NCI-H2107 (cell line): ENCODE data around the gene CLBA1.
A peak's percentile ranks its signal among the peaks of the same experiment; 100 is the strongest.

Source experiments
- DNase-seq: peaks from one replicate; lab custom pipeline; 2025; lab: John Stamatoyannopoulos, UW

CLBA1 gene

DNA sequence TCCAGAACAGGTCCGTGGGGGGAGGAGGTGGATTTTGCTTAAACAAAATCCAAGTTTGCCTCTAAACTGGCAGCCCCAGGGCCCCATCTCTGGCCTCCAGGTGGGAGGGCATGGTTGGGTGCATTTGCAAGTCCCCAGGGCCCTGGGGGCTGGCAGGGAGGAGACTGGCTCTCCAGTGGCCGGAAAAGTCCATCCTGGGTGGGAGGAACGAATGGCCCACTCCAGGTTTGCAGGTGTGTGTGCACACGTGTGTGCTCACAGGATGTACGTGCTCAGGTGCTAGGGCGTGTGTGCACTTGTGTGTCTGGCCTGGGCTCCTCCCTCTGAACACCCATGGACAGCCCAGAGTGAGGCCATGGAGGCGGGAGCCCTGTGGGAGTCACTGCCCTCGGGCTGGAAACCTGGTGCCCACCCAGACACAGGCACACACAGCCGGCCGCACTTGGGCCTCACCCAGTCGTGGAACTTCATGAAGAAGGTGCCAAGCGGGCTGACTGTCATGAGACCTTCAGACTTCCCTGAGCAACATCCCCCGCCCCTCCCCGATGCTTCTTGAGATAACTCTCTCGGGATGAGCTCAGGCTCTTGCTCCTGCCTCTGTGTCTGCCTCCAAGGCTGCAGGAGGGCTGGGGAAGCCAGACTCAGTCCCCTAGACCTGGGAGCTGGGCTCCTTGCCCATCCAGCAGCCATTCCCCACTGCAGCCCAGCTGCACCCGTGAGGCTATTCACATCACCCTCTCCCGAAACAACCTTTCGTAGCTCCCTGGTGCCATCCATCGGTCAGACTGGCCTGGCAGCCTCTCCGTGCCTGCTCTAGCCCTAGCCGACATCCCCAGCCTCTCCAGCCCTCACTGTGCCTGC is 16.8 kb upstream of the CLBA1 start:
- no peak for DNase-seq

DNA sequence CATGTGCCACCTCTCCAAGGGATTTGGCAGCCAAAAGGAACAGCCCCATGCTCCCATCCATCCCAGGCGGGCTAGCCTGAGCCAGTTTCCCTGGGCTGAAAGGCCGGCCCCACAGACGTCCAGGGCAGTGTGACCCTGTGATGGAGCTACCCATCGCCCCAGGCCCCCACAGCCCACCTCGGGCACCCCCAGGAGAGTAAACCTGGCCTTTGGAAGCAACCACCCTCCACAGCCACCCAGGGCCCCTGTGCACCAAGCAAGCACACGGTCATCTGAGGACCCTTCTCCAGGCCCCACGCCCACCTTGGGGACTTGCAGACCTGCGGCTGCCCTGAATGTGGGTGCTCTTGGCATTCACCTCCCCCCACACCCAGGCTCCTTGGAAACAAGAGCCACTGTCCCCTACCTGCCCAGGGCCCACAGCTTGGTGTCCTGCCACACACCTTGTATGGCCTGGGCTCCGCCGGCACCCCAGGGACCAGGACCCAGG is 15.8 kb upstream of the CLBA1 start:
- no peak for DNase-seq

DNA sequence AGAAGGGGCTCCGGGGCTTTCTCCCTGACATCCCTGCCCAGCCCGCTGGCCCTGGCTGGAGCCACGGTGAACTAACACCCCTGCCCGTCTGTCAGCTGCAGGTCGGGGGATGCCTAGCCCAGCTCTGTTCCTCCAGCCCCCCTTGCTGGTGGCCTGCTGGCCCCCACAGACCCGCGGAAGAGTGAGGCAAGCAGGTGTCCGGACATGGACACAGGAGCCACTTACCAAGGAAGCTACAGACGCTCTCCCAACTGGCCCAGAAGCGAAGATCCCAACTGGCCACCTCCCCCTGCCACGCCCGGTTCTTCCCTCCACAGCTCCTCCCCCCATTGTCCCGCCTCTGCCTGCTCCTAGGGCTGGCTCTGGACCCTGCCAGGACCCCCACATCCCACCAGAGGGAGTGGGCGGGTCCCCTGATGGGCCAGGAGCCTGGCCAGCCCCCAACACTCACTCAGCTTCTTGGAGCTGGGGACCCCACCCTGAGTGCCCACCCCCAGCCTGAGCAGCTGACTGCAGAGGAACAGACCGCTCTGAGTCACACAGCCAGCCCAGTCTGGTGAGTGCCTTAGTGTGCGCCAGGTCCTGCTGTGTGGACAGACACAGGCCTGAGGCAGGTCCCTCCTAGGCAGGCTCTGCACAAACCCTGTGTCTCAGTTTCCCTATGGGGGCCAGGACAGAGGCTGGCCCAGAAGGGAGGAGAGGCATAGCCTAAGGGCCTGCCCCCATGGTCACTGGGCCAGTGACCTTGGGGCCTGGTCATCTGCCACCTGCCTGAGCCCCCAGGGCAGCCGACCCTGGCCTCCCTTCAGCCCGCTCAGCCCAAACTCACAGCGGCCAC is 15.1 kb upstream of the CLBA1 start:
- DNase-seq: no peak

DNA sequence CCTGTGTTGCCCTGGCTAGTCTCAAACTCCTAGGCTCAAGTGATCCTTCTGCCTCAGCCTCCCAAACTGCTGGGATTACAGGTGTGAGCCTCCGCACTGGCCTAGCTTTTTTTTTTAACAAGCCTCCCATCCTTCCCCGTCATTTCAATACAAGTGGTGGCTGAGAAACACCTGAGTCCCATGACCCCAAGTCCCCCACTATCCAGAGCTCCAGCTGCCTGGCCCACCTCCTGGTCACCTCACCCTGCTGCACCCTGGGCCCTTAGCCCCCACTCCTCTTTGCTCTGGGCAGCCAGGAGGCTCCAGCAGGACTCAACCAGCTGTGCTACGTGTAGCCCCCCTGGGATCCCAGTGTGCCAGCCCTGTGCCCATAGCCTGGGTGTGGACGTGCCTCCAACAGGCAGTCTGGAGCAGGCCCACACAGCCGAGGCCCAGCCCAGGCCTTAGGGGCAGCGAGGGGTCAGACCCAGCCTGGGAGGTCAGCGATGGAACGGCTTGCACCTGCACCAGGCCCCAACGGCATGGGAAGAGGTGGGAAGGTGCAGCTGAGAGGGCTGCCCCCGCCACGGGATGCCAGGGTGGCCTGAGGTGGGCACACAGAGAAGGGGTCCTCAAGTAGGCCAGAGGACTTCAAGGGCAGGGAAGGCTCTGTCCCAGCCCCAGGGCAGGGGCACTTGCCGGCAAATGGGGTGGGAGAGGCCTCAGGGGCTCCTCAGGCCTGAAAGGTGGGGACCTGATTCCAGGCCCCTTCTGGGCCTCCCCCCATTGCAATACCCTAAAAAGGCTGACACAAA is 13.9 kb upstream of the CLBA1 start:
- DNase-seq: no peak

DNA sequence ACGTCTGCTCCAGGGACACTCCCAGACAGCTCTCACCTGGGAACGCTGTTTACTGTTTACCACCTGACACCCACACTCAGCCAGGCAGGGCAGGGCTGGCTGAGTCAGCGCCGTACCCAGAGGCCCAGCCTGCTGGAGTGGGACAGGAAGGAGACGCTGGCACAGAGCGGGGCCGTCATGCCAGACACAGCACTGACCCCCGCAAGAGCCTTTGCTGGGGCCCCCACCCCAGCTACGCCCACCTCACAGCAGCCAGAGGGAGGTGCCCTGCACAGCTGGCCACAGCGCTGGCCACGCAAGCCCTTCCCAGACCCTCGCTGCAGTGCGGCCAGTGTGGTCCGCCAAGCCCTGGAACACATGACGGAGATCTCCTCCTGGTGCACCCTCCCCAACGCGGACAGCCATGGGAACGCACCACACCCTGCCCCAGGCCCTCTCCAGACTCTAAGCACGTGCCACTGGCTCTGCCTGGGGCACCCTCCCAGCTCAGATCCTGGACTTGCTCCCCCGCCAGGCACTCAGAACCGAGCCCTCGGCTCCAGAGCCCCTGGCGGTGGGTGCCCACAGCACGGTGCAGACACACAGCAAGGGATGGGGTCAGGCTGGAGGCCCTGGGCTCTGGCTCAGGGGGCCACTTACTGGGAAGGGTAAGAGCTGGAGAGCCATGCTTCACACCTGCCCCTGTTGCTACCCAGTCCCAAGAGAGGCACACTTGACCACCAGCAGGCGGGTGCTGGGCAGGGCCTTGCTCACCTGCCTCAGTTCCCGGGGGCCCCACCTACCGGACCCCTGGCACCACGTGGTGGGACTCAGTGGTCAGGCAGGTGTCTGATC is 13.1 kb upstream of the CLBA1 start:
- peak; percentile 68 for DNase-seq

DNA sequence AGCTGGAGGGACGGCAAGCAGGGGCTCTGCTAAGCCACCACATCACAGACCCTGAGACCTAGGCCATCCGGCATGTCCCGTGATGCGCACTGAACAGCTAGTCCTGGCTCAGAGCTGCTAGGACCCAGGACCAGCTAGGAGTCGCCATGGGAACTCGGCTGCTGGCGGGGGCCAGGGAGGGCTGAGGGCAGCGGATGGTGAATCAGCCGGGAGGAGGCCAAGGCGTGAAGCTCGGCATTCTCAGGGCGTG is 12.5 kb upstream of the CLBA1 start:
- peak; percentile 38 for DNase-seq

DNA sequence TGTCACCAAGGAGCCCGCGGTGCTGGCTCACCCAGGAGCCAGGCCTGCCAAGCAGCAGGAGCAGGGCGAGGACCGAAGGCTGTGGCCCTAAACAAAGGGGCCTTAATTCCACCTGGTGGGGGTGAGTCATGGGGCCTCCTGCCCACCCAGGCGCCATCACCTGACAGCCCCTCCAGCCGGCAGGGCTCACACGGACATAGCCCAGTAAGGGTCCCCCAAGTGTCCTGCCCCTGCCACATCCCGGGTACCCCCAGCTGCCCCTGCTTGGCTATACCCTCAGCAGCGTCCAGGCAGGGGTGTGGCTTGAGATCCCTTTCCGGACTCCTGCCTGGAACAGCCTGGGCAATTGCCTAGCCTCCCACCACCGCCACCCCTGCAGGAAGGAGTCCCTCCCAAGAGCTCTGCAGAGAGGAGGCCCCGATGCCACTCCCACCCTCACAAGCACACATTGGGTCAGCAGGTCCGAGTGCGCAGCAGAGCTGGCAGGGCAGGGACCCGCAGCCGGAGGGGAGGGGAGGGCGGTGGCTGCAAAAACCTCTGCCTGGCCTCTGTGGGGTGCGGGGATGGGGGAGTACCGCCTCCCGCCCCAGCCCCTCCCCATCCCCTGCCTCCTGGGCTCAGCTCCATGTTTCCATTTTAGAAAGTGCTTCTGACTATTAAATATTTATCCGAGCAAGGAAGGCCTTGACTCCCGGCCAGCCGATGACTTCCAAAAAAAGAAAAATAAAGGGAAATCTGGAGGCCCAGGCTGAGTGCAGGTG is 12.0 kb upstream of the CLBA1 start:
- DNase-seq: no peak

DNA sequence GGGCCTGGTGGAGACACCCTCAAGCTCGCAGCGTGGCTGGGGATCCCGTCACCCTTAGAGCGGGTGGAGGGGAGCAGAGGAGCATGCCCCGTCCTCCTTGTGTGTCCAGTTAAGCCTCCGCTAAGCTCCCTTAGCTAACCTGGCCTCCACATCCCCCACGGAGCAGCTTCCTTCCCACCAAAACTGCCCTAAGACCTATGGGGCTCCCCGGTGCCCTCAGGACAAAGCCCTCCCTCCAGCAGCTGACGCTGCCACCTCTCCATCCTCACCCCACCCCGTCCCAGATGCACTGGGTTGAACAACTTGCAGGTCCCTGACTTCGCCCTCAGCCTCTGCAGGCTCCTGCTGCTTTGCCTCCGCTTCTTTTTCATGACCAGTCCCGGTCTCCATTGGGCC is 11.4 kb upstream of the CLBA1 start:
- DNase-seq: no peak

DNA sequence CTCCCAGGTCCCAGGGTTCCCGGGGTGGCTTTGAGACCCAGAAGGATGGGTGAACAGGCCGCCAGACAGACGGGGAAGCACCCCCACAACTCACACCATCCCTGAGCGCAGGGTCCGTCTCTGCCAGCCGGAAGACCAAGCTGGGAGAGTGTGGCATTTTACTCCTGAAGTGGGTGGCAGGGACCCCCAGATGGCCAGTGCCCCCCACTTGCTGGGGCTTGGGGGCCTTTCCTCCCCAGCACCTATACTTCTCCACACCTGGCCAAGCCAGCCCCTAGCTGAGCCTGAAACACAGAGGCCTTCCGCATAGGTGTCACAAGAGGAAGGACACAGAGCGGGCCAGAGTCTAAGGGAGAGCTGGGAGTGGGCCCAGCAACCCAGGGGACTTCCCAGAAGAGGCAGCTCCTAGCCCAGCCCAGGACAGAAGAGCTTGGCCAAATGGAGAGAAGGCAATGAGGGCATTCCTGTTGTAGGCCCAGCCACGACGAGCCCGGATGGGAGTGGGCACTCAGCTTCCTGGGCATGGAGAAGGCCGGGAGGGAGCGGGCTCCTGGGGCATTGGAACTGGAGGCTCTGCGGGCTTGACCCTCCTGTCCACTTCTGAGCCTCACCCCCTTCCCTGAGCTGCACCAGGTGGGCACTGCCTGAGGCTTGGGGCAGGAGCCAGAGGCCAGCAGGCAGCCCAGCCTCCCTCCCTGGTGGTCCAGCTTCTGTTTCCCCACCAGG is 10.8 kb upstream of the CLBA1 start:
- no peak for DNase-seq

DNA sequence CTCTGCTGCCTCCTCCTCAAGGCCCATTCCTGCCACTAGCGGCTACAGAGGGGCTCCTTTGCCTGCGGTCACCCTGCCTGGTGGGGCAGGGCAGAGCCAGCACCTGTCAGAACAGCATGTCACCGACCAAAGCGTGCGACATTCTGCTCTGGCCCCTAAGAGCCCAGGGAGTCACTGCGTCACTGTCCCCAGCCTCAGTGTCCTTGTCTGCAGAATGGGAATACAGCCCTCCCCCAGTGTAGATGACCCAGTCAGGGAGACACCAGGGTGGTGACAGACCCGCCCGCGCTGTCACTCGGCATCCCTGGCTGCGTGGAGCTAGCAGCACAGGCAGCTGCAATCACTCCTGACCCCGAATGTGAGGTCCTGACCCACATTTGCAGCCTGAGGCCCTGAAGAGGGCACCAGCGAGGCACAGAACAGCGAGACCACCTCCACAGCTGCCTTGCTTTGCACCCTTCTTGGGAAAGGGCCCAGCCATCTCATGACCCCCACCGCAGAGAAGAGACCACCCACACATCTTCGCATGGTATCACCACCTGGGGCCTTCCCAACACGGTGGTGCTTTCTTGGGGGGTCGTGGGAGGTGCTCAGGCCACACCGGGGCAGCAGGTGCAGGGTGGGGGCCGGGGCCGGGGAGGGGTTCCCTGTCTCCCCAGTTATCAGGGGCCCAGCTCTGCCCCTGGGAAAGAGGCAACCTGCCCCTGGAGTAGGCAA is 9.9 kb upstream of the CLBA1 start:
- DNase-seq: no peak

DNA sequence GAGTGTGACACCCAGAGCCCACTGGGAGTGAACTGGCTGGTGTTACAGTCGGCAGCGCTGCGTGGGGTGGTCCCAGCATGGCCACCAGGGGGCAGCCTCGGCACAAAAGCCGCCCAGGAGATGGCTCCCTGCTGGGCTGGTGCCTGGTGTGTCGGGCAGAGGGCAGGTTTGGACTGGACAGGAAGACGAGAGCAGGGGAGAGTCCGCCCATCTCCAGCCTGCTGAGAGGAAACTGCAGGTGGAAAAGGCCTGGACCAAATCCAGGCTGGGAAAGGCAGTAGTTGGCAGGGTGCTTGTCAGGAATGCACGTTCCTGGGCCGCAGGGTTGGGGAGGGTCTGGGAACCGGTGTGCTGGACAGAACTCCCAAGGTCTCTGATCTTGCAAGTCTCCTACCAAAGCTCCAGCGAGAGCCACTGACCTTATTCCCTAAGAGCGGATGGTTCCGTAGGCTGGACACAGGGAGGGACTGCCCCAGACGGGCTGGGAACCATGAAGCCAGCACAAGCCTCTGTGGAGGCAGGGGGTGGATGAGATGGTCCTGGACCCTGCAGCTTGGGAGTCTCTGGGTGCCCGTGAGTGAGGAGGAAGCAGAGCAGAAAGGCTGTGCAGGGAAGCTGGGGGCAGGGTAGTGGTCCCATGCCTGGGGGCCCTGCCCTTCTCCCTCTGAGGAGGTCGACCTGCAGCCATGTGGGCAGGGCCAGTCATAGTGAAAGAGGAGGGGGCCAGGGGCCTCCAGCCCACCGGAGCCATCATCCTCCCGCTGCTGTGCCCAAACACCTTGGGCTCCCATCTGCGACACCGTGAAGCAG is 9.2 kb upstream of the CLBA1 start:
- DNase-seq: peak; percentile 88

DNA sequence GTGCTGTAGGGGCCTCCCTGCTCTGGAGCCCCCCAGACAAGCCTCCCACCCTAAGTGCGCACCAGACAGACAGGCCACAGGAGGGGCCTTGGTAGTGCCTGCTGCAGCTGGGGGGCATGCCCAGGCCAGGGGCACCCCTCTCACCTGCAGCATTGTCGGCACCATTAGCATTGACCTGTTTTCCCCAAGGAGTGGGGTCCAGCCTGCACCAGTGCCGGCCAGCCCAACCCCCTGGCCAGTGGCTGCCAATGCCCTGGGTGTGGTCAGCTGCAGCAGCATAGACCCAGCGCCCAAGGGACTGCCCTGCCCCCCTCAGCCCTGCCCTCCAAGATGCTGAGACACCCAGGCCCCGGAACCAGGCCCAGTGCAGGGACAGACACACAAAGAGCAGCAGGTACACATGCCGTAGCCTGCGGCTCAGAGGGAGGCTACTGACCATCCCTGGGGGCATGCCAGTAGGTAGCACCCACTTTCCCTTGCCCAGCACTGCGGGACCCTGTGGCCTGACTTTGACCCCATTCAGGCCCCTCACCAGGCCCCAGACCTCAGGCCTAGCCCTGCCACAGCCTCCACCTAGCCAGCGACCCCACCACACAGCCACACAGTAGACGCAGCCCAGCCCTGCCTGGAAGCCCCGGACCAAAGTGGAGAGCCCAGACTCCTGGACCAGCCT is 8.4 kb upstream of the CLBA1 start:
- DNase-seq: no peak

DNA sequence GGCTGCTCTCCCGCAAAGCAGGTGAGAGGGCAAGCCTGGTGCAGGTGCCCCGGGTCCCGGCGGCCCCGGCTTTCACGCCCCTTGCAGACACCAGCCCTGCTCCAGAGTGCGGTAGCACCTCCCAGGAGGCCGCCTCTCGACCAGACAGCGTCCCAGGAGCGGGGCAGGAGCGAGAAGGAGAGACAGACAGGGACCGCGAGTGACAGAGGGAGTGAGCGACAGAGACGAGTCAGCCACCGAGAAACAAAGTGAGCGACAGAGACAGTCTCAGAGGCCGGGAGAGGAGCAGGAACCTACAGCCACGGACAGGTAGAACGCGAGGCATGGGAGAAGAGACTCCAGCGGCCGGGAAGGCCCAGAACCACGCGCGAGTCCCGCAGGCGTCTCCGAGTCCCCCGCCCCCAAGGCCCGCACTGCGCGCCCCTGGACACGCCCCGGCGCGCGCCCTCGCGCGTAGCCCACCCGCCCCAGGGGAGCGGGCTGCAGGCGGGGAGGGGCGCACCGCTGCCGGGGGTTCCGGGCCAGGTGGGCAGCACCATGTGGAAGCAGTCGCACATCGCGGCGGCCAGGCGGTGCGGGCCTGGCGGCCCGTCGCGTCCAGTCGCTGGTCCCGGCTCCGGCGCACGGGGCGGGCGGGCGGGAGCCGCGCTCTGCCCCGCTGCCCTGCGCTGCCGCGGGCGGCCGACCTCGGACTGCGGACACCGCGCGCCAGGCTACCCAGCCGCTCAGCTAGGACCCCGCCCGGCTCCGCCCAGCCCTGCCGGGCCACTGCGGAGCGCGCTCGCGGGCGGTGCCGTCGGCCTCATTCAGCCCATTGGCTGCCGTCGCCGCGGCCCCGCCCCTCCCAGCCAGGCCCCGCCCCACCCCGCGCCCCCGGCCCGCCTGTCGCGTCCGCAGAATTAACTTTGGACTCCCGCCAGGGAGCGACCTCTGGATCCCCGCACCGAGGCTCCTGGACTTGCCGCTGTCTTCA is 7.6 kb upstream of the CLBA1 start, which contains the start of gene AHNAK2:
TSS of gene AHNAK2 (minus strand) at position 694 of the 973 bp plus-strand sequence. CDS start at position 557, 137 bp downstream.
- DNase-seq: no peak

DNA sequence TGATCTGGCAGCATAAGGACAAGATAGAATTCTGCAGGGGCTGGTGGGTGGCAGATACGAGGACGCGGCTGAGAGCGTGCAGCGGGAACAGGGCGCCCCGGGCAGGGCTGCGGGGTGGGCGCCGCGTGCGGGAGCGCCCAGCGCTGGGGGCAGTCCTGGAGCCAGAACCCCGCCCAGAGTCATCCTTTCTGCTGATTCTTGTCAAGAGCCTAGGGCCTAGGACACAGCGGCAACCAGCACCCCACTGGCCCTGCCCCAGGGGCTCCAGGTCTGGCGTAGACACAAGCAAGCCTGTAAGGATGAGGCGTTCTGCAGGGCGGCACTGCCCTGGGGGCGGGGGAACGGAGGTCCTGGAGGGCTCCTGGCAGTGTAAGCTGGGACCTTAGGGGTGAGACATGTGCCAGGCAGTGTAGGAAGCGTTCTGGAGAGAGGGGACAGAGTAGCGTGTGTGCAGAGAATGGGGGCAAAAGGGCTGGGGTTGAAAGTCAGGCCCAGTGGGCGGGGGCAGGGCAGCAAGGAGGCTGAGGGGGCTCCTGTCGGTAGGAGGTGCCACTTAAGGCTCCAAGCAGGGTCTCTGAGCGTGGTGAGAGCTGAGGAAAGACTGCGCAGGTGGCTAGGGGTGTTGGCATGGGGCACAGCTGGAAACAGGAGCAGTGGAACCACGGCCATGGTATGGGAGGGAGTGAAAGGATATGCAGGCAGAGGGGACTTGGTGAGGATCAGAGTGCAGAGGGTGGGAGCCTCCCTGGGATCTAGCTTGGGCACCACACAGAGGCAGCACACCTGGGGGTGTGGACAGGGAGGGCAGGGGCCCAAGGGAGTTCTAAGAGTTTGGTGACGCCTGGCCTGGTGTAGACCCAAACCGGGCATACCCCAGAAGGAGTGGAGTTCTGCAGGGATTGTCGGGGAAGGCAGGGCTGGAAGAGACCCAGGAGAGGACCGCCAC is 6.6 kb upstream of the CLBA1 start:
- DNase-seq: no peak

DNA sequence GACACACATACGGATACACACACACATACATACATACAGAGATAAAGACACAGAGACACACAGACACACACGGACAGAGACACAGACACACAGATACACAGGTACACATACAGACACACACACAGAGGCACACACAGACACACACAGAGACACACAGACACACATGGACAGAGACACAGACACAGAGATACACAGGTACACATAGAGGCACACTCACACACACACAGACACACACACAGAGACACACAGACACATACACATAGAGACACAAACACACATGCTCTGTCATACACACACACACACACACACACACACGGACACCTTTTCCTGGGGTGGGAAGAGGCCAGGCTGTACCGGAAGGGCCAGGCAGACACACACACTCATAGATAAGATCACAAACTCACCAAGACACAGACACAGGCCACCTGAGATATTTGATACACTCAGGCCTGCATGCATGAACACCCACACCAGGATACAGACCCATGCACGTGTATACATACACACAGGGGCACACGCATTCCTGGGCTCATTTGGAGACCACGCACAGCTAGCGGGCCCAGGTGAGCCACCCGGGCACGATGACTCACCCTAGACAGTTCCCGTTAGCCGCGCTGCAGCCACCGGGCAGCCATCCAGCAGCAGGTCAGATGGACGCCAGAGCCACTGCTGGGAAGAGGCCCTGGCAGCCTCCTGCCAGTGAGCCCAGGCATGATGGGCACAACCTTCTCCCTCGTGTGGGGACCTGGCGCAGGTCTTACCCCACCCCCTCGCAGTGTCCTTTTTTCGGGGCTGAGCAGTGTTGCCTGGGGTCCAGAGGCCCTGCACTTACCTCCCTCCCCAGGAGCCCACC is 5.6 kb upstream of the CLBA1 start:
- no peak for DNase-seq
